DND-41 (cell line): ENCODE measurements around the gene SIRPA.

Source experiments
- ATAC-seq: fragments of 200-7000 bp; cut with Tn5 transposase; 3 replicates; pipeline ENCODE4 v1.9.1; 2021; ENCODE audit warnings: low read depth; ENCODE audit not compliant: insufficient read depth
- DNase-seq: peaks from one replicate; pipeline ENCODE4 v3.0.0-alpha.2; 2020
- H2AFZ ChIP-seq: 2 replicates; pipeline ENCODE4 v1.6.0; 2012; ENCODE audit warnings: low read depth, low read length
- H3K27ac ChIP-seq: 2 replicates; pipeline ENCODE4 v1.5.1; 2012; ENCODE audit warnings: low read length, inconsistent platforms
- H3K27me3 ChIP-seq: fragments of 200-600 bp; sonication (generic); 2 replicates; pipeline ENCODE4 v1.6.0; 2012; ENCODE audit warnings: low read length, mild to moderate bottlenecking, inconsistent platforms; ENCODE audit not compliant: insufficient read depth, poor library complexity
- H3K36me3 ChIP-seq: 2 replicates; pipeline ENCODE4 v1.5.1; 2012; ENCODE audit warnings: low read length, inconsistent platforms; ENCODE audit not compliant: insufficient read depth
- H3K4me1 ChIP-seq: 2 replicates; pipeline ENCODE4 v1.5.1; 2012; ENCODE audit warnings: mild to moderate bottlenecking, low read length; ENCODE audit not compliant: insufficient read depth
- H3K4me2 ChIP-seq: 2 replicates; pipeline ENCODE4 v1.6.0; 2012; ENCODE audit warnings: mild to moderate bottlenecking, moderate library complexity, low read length, inconsistent platforms; ENCODE audit not compliant: insufficient read depth
- H3K4me3 ChIP-seq, 2 experiments: fragments of 200-600 bp in 1 of 2; shearing (Covaris generic) in 1 of 2; 2 replicates each; pipeline ENCODE4 v1.5.1; 2012 to 2016; ENCODE audit warnings: inconsistent platforms in 2 of 2, low read length in 2 of 2, mild to moderate bottlenecking in 2 of 2, low read depth in 1 of 2, moderate library complexity in 1 of 2
- H3K79me2 ChIP-seq: 2 replicates; pipeline ENCODE4 v1.6.0; 2012; ENCODE audit warnings: low read length, inconsistent platforms; ENCODE audit not compliant: insufficient read depth
- H3K9ac ChIP-seq: 2 replicates; pipeline ENCODE4 v1.6.0; 2012; ENCODE audit warnings: low read depth, mild to moderate bottlenecking, inconsistent platforms, low read length, moderate library complexity
- H3K9me3 ChIP-seq: 2 replicates; pipeline ENCODE4 v1.5.1; 2012; ENCODE audit warnings: low read length, moderate library complexity, mild to moderate bottlenecking, inconsistent platforms; ENCODE audit not compliant: insufficient read depth, severe bottlenecking
- H4K20me1 ChIP-seq: 2 replicates; pipeline ENCODE4 v1.6.0; 2012; ENCODE audit warnings: low read length; ENCODE audit not compliant: insufficient read depth
- EZH2 ChIP-seq: IDR thresholded peaks from 3 replicates; pipeline ENCODE4 v1.6.1; 2012; ENCODE audit warnings: borderline replicate concordance, low read depth, mild to moderate bottlenecking, moderate library complexity, low read length, inconsistent platforms; ENCODE audit not compliant: severe bottlenecking
- TF ChIP-seq, protein P1 (sequence below): IDR thresholded peaks from 2 replicates; pipeline ENCODE4 v1.5.1; 2012; ENCODE audit warnings: borderline replicate concordance, low read length, moderate library complexity, mild to moderate bottlenecking; ENCODE audit not compliant: poor library complexity, severe bottlenecking; ENCODE audit errors: extremely low read depth

SIRPA gene

DNA sequence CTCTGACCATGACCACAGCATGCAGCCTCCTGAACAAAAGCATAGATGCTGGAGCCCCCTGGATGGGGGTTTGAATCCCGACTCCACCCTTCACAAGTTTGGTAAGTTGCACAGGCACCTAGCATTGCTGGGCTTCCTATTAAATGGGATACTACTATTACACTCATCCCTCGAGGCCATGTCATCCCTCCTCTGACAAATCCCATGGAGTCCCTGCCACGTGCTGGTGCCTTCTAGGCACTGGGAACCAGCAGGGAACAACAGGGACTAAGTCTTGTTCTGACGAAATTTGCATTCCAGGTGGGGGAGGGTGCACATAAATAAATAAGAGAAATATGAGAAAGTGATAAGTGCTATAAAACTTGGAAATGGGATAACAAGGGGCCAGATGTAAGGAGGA lies 15.3 kb upstream of the SIRPA start:
- Histone ChIP-seq H3K9ac (no peak overlapping the region), H3K36me3 (no peaks in the 10 kb centered on the region), H2AFZ (no peak overlapping the region), H3K27ac (no peak overlapping the region), H3K4me2 (no peak overlapping the region), H3K4me3 (no peak overlapping the region), H3K27me3 (peaks cover 6% of the 10 kb centered on the region), H3K79me2 (no peaks in the 10 kb centered on the region), H4K20me1 (no peaks in the 10 kb centered on the region), H3K9me3 (no peaks in the 10 kb centered on the region), H3K4me1 (no peaks in the 10 kb centered on the region)
- no peak for TF ChIP-seq EZH2
- TF ChIP-seq, protein P1, sequence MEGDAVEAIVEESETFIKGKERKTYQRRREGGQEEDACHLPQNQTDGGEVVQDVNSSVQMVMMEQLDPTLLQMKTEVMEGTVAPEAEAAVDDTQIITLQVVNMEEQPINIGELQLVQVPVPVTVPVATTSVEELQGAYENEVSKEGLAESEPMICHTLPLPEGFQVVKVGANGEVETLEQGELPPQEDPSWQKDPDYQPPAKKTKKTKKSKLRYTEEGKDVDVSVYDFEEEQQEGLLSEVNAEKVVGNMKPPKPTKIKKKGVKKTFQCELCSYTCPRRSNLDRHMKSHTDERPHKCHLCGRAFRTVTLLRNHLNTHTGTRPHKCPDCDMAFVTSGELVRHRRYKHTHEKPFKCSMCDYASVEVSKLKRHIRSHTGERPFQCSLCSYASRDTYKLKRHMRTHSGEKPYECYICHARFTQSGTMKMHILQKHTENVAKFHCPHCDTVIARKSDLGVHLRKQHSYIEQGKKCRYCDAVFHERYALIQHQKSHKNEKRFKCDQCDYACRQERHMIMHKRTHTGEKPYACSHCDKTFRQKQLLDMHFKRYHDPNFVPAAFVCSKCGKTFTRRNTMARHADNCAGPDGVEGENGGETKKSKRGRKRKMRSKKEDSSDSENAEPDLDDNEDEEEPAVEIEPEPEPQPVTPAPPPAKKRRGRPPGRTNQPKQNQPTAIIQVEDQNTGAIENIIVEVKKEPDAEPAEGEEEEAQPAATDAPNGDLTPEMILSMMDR = no peak
- ATAC-seq (no peak), DNase-seq (no peak)

DNA sequence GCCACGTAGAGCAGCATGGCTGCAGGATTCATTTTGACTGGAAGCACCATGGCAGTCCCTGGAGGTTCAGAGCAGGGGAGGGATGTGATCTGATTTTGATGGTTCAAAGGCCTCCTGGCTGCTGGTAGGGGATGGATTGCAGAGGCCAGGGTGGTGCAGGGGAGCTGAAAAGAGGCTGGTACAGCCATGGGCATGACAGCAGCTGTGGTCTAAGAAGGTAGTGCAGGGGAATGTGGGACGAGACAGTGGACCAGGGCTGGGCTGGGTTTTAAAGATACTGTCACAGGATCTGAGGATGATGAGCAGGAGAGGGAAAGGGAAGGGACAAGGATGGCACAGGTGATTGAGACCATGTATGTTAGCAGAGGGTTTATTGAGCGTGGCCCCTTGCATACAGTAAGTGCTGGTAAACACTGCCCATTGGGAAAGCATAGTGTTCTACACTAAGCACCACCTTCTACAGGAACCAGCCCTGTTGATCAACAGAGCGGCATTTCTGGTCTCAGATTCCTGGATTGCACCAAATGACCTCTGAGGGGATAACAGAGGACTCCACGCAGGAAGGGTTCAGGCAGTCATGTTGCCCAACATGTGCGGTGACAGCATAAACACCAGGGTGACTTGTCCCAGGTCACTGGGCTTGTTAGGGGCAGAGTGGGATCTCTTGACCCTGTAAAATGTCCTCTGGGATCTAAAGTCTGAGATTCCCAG lies 14.5 kb upstream of the SIRPA start:
- Histone ChIP-seq H3K9ac (no peak overlapping the region), H3K4me2 (no peak overlapping the region), H3K9me3 (no peaks in the 10 kb centered on the region), H2AFZ (no peak overlapping the region), H4K20me1 (no peaks in the 10 kb centered on the region), H3K4me3 (no peak overlapping the region), H3K79me2 (no peaks in the 10 kb centered on the region), H3K27me3 (peaks cover 6% of the 10 kb centered on the region), H3K27ac (no peak overlapping the region), H3K4me1 (no peaks in the 10 kb centered on the region), H3K36me3 (no peaks in the 10 kb centered on the region)
- ATAC-seq (no peak), DNase-seq (no peak)
- no peak for TF ChIP-seq EZH2

DNA sequence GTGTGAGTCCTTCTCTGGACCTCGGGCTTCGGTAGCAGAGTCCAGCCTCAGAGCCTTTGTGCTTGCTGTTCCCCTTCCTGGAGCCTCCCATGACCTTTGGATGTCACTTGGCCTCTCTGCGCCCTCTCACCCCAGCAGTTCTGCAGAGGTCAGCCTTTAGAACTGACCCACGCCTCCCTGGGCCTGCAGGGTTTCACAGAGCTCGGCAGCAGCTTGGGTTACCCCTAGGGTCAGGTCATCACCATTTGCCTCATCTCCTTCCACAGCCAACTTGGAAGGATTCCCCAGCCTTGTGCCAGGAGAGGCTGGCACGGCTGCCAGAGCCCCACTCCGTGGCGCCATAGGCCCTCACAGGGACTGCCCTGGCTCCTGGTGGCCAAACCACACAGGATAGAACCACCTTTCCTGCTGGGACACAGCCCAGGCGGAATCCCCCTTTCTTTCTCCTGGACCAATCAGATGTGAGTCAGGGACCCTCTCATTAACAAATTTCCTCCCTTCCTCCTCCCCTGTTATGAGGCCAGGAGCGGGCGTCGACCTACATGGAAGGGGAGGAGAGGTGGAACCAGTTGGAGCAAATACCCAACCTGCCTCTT lies 13.9 kb upstream of the SIRPA start:
- ATAC-seq = no peak
- no peaks in the 10 kb centered on the region for H3K9me3 ChIP-seq

DNA sequence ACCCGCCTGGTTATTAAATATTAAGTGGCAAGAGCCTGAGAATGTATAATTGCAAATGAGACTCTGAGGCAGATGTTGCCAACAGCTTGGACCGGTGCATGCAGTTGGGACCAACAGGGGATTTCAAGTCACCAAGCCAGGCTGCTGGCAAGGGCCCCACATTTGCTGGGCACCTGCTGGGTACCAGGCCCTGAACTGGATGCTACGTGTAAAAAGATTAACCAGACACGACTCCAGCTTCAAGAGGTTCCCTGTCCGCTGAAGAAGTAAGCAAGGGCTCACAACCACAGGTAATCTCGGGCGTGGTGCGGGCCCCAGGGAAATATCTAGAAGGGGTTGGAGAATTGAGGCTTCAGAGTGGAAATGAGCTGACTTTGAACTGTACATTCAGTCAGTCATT lies 13.2 kb upstream of the SIRPA start:
- H3K4me1 ChIP-seq = no peaks in the 10 kb centered on the region
- H3K9me3 ChIP-seq = no peaks in the 10 kb centered on the region
- no peaks in the 10 kb centered on the region for H3K36me3 ChIP-seq
- no peak for DNase-seq
- no peak overlapping the region for H3K4me3 ChIP-seq
- TF ChIP-seq, protein P1 = no peak
- TF ChIP-seq EZH2 = no peak
- no peaks in the 10 kb centered on the region for H3K79me2 ChIP-seq
- ATAC-seq = no peak
- no peak overlapping the region for H3K9ac ChIP-seq
- H2AFZ ChIP-seq = no peak overlapping the region
- no peak overlapping the region for H3K4me2 ChIP-seq
- H3K27me3 ChIP-seq = peaks cover 6% of the 10 kb centered on the region
- no peak overlapping the region for H3K27ac ChIP-seq
- H4K20me1 ChIP-seq = no peaks in the 10 kb centered on the region

More for the DNA sequence above, 13.9 kb upstream of the SIRPA start:
- no peak for DNase-seq
- Histone ChIP-seq H2AFZ (no peak overlapping the region), H3K36me3 (no peaks in the 10 kb centered on the region), H4K20me1 (no peaks in the 10 kb centered on the region), H3K9ac (no peak overlapping the region), H3K4me3 (no peak overlapping the region), H3K4me1 (no peaks in the 10 kb centered on the region), H3K4me2 (no peak overlapping the region), H3K27ac (no peak overlapping the region), H3K27me3 (peaks cover 6% of the 10 kb centered on the region), H3K79me2 (no peaks in the 10 kb centered on the region)
- no peak for TF ChIP-seq EZH2
- TF ChIP-seq, protein P1 = no peak
